NCI-H510A (cell line): Measurements from ENCODE around the gene KLRG1.

Experiments used
- DNase-seq: peaks from one replicate; lab custom pipeline; 2025; lab: John Stamatoyannopoulos, UW

The KLRG1 gene

DNA sequence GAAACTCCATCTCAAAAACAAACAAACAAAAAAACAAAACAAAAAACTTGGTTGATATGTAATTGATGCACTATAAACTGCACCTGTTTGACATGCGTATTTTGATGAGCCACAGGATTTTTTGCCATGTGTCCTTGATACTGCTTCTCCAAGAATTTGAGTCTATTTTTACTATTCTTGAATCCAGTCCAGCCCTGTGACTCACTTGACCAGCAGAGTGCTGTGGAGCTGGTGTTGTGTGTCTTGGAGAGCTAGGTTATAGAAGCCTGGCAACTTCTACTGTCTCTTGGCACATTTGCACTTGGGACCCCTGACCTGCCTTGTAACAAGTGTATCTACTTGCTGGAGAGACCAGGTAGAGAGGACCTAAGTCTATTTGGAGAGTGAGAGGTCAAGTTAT, 52.0 kb downstream of the KLRG1 start:
- DNase-seq, result no peak

DNA sequence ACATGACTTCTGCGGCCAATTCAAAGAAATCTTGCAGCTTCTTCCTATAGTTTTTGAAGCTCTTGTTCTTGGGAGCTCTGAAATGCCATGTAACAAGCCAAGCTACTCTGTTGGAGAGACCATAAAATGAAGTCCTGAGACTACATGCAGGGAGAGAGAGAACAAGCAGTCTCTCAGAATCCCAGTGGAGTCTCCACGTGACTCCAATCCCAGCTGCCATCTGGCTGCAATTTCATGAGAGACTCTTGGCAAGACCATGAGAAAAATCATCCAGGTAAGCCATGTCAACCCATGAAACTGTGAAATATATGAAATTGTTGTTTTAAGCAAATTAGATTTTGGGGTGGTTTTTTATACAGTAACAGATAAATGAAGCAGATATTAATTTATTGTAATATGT, 54.4 kb downstream of the KLRG1 start:
- no peak for DNase-seq

DNA sequence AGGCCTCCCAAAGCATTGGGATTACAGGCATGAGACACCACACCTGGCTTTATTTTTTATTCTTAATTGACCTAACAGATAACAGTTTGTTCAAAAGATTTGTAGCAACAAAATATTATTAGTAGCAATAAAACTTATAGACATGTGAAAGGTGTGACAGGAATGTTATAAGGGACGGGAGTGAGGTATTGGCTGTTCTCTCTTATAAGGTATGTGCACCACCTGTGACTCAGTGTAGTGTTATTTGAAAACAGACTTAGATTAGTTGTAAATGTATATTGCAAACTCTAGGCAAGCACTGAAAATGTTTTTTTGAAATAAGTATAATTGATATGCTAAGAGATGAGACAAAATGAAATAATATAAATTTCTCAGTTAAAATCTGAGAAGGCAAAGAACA, 57.8 kb downstream of the KLRG1 start:
- DNase-seq, result no peak

DNA sequence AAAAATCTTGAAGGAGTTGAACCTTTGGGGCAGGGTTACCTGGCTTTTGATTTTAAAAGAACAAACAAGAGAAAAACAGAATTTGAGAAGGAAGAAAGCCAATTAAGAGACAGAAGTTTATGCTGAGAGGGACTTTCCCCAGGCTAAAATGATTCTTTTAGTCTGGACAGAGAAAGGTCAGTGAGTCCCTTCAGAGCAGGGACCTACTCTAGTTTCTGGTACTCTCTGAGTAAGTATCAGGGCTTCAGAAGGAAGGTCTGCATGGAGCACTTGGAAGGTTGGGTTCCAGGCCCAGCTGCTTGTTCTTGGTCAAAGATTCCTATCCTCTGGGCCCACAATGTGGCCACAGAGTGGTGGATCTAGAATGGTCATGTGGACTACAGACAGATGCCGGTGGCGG, 59.6 kb downstream of the KLRG1 start:
- DNase-seq, result no peak

DNA sequence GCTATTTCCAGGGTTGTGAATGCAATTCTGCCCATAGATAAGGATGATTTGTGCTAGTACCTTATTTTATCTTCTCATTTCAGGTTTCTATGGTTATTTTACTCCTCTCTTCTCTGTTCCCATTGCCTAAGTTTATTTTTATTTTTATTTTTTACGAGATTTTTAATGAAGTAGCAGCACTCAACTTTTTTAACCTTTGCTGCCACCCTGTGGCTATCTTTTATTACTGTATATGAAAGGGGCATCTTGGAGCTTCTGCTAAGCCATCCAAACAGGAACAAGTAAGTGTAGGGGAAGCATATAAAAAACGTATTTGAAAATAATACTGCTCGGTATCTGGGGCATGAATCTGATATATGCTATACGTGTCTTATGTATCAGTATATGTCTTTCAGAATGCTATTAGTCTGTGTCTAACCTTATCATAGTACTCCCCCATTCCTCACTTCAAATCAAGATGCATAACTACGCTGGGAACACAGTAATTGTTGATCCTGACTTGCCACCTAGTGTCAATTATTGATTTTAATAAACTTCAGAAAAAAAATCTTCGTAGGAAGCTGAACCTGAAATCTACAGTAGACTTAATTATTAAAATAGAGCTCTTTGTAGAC, 60.3 kb downstream of the KLRG1 start:
- no peak for DNase-seq

DNA sequence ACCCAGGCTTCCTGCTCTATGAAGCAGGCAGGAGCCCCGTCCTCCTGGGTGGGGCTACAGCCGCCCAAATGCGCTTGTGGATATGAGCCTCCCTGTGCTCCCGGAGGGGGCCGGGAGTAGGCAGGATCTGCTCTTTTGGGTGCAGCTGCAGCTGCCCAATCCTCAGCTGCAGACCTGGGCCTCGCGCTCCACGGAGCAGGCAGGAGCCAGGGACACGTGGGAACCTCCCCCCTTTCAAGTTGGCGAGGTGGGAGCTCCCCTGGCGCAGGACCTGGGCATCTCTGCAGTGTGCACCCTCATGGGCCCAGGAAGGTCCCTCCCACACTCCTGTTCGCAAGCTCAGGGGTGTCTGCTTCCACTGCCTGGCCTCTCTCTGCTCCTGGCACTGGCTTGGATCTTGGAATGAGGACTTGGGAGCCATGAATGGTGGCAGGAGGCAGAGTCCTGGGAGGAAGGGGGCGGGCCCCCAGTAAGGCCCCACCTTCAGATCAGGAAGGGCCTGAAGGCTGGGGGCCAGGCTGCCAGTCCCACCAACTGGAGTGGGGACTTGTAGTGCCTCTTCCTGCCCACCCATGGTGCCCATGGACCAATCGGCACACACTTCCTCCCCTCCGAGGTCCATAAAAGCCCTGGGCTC, 61.3 kb downstream of the KLRG1 start:
- DNase-seq, result no peak

DNA sequence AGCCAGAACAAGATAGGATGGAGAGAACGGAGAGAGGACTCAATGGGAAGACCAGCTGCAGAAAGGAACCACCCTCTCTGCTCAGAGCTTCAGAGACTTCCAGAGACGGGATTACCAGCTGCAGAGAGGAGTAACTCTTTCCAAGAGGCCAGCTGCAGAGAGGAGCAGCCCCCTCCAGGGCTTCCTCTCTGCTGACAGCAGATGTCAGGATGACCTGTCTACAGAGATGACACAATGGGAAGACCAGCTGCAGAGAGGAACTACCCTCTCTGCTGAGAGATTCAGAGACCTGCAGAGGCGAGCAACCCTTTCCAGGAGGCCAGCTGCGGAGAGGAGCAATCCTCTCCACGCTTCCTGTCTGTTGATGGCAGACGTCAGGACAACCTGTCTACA, 61.8 kb downstream of the KLRG1 start:
- DNase-seq, result no peak

DNA sequence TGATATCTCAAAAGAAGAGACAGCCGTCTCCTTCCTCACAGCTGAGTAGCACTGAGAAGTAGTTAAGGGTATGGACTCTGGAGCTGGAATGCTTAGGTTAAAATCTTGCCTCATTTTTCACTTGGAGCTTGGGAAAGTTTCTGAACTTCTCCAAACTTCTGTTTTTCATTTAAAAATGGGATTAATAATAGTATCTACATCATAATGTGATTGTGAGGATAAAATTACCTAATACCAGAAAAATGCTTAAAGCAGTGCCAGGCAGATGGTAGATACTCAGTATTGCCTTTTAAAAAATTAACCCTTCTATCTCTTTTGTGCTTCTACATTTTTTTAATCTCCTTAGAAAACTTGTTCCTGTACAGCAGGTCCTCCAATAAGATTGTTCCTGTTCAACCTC, 63.3 kb downstream of the KLRG1 start:
- no peak for DNase-seq
